Peyer's patch (tissue), 4 donors: ENCODE data around the gene GIPC2.

ENCODE experiments used
- POLR2A ChIP-seq, 2 donors: fragments of 450-650 bp; IDR thresholded peaks; one replicate each; pipeline ENCODE4 v1.5.1; 2017; ENCODE audit warnings: antibody characterized with exemption in 2 of 2, mild to moderate bottlenecking in 2 of 2, moderate library complexity in 2 of 2
- TF ChIP-seq, protein P1 (sequence below), 6 experiments: fragments of 450-650 bp in 4 of 6; fragments of 200-600 bp in 2 of 6; sonication (generic) in 1 of 6; IDR thresholded peaks; one replicate each; pipeline ENCODE4 v1.5.1; 2017 to 2019; ENCODE audit warnings: antibody characterized with exemption in 6 of 6, mild to moderate bottlenecking in 3 of 6, moderate library complexity in 1 of 6

DNA sequence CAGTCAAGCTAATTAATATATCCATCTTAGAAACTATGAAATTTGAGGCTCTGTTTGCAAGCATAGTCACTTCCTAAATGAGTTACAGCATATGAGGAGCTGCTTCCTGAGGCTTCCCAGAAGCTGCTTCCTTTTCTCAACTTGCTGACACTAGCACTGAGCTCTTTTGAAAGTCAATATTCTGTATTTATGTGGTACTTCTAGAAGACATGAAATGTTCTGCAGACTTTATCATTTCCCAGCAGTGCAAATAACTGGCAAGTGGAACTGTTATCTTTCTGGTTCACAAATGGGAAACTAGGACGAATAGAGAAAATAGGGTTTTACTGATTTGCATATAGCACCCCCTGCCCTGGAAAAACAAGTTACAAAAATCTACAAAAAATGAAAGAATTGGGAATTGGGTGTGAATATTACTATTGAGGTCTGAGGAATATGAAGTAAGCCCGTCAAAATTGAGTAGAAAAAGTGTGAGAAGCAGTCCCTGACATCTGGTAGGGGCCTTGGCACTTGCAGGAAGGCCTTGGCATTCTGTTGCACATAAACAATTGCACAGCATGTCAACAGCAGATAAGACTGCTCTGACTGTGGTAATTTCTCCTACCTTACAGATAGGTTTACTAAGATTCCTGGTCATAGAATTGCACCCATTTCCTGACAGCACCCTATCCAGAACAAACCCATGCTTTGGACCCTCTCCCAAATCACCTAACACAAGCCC is 7.1 kb downstream of the GIPC2 start:
- no peak for TF ChIP-seq POLR2A (IDR thresholded peaks at IDR 0.05)
- TF ChIP-seq, protein P1, sequence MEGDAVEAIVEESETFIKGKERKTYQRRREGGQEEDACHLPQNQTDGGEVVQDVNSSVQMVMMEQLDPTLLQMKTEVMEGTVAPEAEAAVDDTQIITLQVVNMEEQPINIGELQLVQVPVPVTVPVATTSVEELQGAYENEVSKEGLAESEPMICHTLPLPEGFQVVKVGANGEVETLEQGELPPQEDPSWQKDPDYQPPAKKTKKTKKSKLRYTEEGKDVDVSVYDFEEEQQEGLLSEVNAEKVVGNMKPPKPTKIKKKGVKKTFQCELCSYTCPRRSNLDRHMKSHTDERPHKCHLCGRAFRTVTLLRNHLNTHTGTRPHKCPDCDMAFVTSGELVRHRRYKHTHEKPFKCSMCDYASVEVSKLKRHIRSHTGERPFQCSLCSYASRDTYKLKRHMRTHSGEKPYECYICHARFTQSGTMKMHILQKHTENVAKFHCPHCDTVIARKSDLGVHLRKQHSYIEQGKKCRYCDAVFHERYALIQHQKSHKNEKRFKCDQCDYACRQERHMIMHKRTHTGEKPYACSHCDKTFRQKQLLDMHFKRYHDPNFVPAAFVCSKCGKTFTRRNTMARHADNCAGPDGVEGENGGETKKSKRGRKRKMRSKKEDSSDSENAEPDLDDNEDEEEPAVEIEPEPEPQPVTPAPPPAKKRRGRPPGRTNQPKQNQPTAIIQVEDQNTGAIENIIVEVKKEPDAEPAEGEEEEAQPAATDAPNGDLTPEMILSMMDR (IDR thresholded peaks at IDR 0.05) = no peak
